Chondrocyte (in vitro differentiated cells): ENCODE measurements around the gene OR10AD1. TPM values are rescaled to one million over a fixed set of nuclear protein-coding genes. Genes with fewer than 3 reads are reported as not detected.
"Not testable (repeated sequence)": the region's sequence is repeated elsewhere in the genome, so short reads cannot be mapped to it uniquely, and the experiment has no call there.

ENCODE experiments used
- DNase-seq: peaks from one replicate; pipeline ENCODE4 v3.0.0; 2021; ENCODE audit warnings: mixed read lengths, low spot score
- H3K27ac Mint-ChIP-seq: one replicate; pipeline ENCODE4 v1.8.0; 2021; ENCODE audit warnings: mild to moderate bottlenecking, moderate library complexity, mixed read lengths; ENCODE audit not compliant: unreplicated experiment
- H3K27me3 Mint-ChIP-seq: 2 replicates; pipeline ENCODE4 v1.8.0; 2021; ENCODE audit warnings: low read depth, mixed read lengths
- H3K36me3 Mint-ChIP-seq: 2 replicates; pipeline ENCODE4 v1.8.0; 2021; ENCODE audit warnings: low read depth, mixed read lengths
- H3K4me1 Mint-ChIP-seq: 2 replicates; pipeline ENCODE4 v1.8.0; 2021; ENCODE audit warnings: low read depth, mild to moderate bottlenecking, mixed read lengths
- H3K4me3 Mint-ChIP-seq: one replicate; pipeline ENCODE4 v1.8.0; 2021; ENCODE audit warnings: mild to moderate bottlenecking, moderate library complexity, mixed read lengths; ENCODE audit not compliant: unreplicated experiment
- H3K9me3 Mint-ChIP-seq: 2 replicates; pipeline ENCODE4 v1.8.0; 2021; ENCODE audit warnings: low read depth, mixed read lengths
- CTCF ChIP-seq: fragments of 200-600 bp; sonication (generic); IDR thresholded peaks from 2 replicates; pipeline ENCODE4 v1.5.0; 2021; ENCODE audit warnings: antibody characterized with exemption, mild to moderate bottlenecking, moderate library complexity
- total RNA-seq: library from RNA; stranded (reverse); gene quantifications from 3 replicates; pipeline ENCODE4 v1.2.1, GENCODE V29; 2021

The OR10AD1 gene
- total RNA-seq, 1 donor from 2014 or later = not detected

- H3K36me3 Mint-ChIP-seq = no peaks in the 10 kb centered on the region
- H3K4me3 Mint-ChIP-seq = no peak overlapping the region
- no peak overlapping the region for H3K27ac Mint-ChIP-seq
- DNase-seq = no peak
- H3K27me3 Mint-ChIP-seq = peaks cover 35% of the 10 kb centered on the region
- TF ChIP-seq CTCF = no peak
- H3K4me1 Mint-ChIP-seq = no peaks in the 10 kb centered on the region
- peaks cover 6% of the 10 kb centered on the region for H3K9me3 Mint-ChIP-seq
Measured at GRCh38 chr12:48221645-48222044, 18.6 kb upstream of the OR10AD1 start.

GRCh38 chr12:48220701-48221100 is 17.6 kb upstream of the OR10AD1 start:
- H3K9me3 Mint-ChIP-seq = peaks cover 3% of the 10 kb centered on the region
- no peak overlapping the region for H3K27ac Mint-ChIP-seq
- H3K36me3 Mint-ChIP-seq = no peaks in the 10 kb centered on the region
- no peak overlapping the region for H3K4me3 Mint-ChIP-seq
- H3K4me1 Mint-ChIP-seq = no peaks in the 10 kb centered on the region
- no peak for TF ChIP-seq CTCF
- H3K27me3 Mint-ChIP-seq = peaks cover 34% of the 10 kb centered on the region
- no peak for DNase-seq

GRCh38 chr12:48219631-48220030 is 16.5 kb upstream of the OR10AD1 start:
- TF ChIP-seq CTCF = no peak
- H3K36me3 Mint-ChIP-seq = no peaks in the 10 kb centered on the region
- peaks cover 3% of the 10 kb centered on the region for H3K9me3 Mint-ChIP-seq
- H3K4me3 Mint-ChIP-seq = no peak overlapping the region
- H3K27ac Mint-ChIP-seq = no peak overlapping the region
- H3K4me1 Mint-ChIP-seq = no peaks in the 10 kb centered on the region
- peaks cover 33% of the 10 kb centered on the region for H3K27me3 Mint-ChIP-seq
- DNase-seq = no peak

- Mint-ChIP-seq H3K9me3 (no peaks in the 10 kb centered on the region), H3K4me1 (no peaks in the 10 kb centered on the region), H3K36me3 (no peaks in the 10 kb centered on the region), H3K27ac (no peak overlapping the region), H3K4me3 (no peak overlapping the region), H3K27me3 (peaks cover 32% of the 10 kb centered on the region)
- no peak for TF ChIP-seq CTCF
- no peak for DNase-seq
Measured at GRCh38 chr12:48216785-48217184, 13.7 kb upstream of the OR10AD1 start.

GRCh38 chr12:48209495-48209894 is 6.4 kb upstream of the OR10AD1 start:
- Mint-ChIP-seq H3K9me3 (peaks cover 19% of the 10 kb centered on the region), H3K27me3 (peaks cover 21% of the 10 kb centered on the region)
- H3K36me3 Mint-ChIP-seq, H3K4me3 Mint-ChIP-seq, DNase-seq, H3K4me1 Mint-ChIP-seq, H3K27ac Mint-ChIP-seq: not testable (repeated sequence)

GRCh38 chr12:48202766-48203165 is 326 bp downstream of the OR10AD1 start:
- no peak for TF ChIP-seq CTCF
- no peak for DNase-seq
- H3K27ac Mint-ChIP-seq = no peak overlapping the region
- no peak overlapping the region for H3K4me3 Mint-ChIP-seq
- H3K36me3 Mint-ChIP-seq = peaks cover 3% of the 10 kb centered on the region
- peaks cover 36% of the 10 kb centered on the region for H3K9me3 Mint-ChIP-seq
- peaks cover 10% of the 10 kb centered on the region for H3K4me1 Mint-ChIP-seq
- peaks cover 13% of the 10 kb centered on the region for H3K27me3 Mint-ChIP-seq
